DMS79 (cell line): ENCODE results near the gene SLITRK2.

ENCODE experiments used
- DNase-seq: peaks from one replicate; lab custom pipeline; 2025; lab: John Stamatoyannopoulos, UW

The SLITRK2 gene

DNA sequence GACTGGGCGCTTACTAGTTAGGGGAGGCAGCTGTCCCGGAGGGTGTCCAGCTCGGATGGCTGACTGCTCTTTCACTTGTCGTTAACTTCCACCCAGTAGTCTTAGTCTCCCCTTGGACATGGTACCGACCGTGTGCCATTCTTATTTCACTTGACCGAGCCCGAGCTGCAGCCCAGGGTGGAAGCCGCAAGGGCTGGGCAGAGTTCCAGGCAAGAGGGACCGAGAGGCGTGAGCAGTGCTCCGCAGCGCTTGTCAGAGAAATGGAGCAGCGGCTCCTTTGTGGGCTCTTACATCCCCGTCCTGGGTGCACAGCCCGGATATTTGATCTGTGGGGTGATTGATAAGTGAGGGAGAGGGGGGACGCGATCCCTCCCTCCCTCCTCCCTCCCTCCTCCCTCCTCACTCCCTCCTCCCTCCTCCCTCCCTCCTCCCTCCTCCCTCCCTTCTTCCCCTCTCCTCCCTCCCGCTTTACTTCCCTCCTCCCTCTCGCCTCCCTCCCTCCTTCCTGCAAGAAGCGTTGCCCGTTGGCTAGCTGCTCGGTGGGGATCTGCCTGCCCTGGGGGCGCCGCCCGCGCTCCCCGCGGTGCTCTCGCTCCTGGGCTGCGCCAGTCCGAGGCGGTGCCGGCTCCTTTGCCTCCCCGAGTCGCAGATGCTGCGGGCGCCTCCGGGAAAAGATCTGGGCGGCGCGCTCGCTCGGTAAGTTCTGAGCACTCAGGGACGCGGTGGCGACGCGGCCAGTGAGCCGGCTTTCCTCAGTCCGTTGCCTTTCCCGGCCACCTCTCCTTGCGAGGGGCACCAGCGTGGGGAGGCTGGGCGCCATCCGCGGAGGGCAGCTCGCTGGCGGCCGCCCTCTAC is at the start of gene SLITRK2:
SLITRK2 (plus strand) TSS at position 499 of the 855 bp plus-strand sequence. CDS start 4,597 bp downstream, outside the sequence.
- DNase-seq = no peak

DNA sequence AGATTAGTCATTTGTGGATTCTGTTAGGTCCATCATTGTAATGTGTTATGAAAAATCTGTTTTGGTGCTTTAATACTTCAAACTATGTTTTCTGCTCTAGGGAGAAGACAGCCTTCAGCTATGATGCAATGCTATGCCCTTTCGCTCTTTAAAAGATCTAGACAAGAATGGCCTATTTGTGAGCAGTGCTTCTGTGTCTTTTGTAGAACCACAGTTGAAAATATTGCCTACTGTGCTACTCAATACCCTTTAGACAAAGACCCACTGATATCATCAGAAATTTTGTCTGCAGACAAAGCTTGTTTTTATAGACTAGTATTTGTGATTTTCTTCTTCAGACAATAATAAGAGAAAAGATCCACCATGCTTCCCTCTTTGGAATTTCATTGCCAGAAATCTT is 44.6 kb upstream of the SLITRK2 start:
- no peak for DNase-seq

DNA sequence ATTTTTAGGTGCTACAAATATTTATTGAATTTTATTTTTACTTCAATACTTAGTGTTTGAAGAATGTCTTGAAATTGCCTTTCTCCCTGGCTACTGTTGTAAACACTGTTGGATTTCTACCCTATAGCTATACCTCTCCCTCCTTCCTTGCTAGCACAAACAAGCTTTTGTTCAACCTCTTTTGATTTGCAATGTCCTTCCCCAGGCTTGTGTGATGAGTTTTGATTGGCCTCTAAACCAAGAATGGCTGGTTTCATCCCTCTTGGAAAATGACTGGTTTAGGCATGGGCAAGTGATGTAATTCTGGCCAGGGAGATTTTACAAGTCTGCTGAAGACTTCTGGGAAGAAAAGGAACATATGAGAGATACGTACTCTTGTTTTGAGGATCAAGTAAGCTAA is 25.3 kb upstream of the SLITRK2 start:
- no peak for DNase-seq

DNA sequence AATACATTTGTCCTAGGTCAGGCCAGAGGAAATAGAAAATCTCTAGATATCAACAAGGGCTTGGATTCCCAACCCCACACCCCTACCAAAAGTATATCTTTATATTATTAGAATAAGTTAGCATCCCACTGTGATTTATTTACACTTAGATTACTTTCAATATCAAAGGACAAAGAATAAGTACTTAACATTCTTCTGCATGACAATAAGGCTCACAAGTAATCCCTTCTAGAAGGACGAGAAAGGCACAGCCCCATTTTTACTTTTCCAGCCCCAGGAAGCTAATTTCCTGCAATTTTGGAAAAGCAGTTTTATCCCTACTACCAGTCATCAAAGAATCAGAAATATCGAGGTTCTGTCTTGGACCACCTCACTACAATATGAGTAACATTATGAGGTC is 14.1 kb upstream of the SLITRK2 start:
- DNase-seq = no peak

DNA sequence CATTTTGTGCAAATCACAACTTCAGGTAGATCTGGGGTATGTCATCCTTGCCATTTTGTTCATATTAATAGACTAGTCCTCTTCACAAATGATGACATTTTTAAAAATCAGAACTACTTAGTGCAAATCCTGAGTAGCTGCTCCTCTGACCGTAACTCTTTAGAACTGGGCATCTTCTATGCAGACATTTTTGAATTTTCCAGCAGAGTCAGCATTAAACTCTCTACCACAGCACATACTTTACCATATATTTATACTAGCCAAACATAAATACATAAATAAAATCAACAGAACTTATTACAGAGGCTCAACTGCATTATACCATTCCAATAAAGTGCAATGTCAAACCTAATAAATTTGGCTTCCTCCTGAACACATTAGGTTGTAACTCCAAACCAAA is 4.5 kb upstream of the SLITRK2 start:
- no peak for DNase-seq

- no peak for DNase-seq
Measured at GRCh38 chrX:145816601-145817315, 871 bp upstream of the SLITRK2 start.

- DNase-seq = no peak
Measured at GRCh38 chrX:145818186-145819113, 821 bp downstream of the SLITRK2 start.

GRCh38 chrX:145820825-145821224 is 3.2 kb downstream of the SLITRK2 start:
- no peak for DNase-seq

DNA sequence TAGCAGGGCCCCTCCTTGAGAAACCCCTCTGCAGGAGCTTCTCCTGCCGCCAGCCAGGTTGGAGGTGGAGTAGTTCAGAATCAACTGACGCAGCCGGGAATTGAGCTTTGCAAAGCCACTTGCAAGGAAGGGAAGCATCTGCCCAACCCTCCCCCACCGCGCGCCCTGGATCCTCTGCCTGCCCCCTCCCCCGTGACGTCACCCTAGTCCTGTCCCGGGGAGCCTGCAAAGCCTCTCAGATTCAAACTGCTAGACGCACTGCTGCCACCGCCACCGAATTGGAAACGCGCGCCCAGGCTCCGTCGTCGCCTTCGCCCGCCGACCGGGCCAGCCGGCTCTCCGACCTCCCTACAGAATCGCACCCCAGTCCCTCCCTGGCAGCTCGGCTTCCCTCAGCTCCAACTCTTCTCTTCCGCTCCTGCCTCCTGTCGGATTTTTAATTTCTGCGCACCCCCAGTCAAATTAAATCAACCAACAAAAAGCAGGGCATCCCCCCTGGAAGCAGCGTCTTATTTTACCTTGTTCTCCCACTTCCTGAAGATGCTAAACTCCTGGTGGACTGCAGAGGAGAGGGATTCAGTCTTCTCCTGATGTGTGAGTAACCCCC is 3.8 kb downstream of the SLITRK2 start:
- DNase-seq = no peak

GRCh38 chrX:145821898-145822571 is 4.4 kb downstream of the SLITRK2 start:
- DNase-seq = no peak

- DNase-seq = no peak
Measured at GRCh38 chrX:145823132-145823531, 5.5 kb downstream of the SLITRK2 start.

DNA sequence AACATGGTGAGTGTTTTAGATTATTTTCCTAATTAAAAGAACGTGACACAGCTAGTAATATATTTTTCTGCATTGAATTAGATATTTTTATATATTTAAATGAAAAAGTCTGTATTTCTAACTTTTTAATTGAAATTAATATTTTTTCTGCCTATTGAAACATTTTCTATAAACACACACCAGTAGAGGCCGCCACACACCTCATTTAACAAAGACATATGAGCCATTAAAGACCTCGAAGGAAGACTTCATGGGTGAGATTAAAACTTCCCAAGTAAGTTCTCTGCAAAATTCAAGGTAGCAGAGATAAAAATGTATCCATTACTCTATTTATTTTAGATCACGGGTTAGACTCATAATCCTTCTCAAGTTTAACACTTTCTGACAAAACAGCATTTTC is 8.3 kb downstream of the SLITRK2 start:
- DNase-seq = no peak

DNA sequence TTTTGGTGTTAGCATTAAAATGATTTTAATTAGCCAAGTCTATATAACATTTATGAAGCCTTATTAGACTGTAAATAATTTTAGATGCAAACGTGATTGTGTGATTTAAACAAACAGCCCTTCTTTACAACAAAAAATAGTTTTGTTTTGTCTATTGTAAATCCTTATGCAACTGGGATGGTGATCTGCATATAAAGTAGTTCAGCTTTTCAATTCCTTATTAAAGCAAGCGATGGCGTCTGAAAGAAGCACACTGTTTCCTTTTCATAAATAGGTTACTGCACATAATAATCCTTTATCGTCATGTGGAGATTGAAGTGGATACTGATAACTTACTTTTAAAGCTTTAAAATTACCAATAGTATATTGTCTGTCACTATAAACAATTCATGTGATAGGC is 8.8 kb downstream of the SLITRK2 start:
- no peak for DNase-seq

DNA sequence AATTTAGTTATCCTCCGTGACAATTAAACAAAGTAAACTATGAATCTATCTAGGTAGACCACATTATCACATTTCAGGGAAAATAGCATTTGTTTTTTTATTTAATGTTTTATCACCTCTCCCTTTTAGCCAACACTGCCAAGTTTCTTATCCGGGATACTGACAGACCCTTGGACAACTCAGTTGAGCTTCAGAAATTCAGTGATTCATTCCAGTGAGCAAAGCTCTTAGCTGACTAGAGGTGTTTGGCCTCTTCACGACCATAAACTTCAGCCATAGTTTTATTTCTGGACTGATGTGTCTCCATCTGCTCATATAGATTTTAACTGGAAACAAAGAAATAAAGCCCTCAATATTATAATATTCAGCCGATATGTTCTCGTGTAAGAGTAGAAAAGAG is 15.2 kb downstream of the SLITRK2 start:
- no peak for DNase-seq

GRCh38 chrX:145840531-145840930 is 22.9 kb downstream of the SLITRK2 start:
- DNase-seq = no peak

DNA sequence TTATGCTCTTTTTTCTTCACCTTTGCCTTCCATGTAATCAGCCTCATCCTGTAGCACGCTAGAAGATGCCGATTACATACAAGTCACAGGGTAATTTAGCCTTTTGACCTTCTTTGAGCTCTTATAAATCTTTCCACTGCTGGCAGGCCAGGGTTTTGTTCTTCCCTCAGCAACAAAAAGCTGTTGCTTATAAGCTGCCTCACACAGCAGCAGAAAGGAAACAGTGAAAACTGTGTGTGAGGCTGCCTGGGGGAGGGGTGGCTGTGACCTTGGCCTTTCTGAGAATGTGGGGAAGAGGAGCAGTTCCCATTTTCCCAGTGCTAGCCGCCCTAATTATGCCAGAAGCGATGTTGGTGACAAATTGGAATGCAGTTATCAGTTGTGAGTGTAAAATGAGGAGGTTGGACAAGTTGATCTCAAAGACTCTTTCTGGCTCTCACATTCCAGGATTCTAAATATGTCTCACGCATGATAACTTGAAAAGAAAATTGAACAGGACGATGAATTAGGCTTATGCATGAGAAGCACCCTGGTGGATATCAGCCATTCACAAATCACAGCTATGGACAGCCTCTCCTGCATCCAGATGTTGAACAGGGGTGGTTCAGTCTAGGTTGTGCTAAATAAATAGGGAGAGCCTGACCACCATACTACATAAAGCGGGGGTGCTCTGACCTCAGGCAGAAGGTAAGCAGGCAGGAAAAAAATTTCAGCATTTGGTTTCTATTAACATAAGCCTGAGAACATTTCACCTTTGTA is 25.7 kb downstream of the SLITRK2 start:
- no peak for DNase-seq

DNA sequence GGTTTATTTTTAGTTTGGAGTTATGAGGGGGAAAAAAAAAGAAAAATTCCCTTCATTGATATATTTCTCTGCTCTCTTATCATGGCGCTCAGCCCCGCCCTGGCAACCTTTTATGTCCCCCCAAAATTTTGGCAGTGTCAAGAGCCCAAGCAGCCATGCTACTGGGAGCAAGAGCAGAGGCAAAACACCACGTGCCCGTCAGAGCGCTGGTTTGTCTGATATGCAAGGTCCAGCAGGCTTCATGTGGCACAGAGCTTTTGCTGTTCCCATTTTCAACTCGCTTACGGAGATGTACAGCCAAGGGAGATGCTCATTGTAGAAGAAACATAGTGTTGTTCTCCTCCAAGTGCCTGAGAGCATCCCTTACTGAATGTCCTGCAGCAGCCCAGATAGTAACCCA is 27.3 kb downstream of the SLITRK2 start:
- DNase-seq = no peak

GRCh38 chrX:145848448-145848847 is 30.8 kb downstream of the SLITRK2 start:
- no peak for DNase-seq

GRCh38 chrX:145848857-145849256 is 31.2 kb downstream of the SLITRK2 start:
- DNase-seq = no peak

- no peak for DNase-seq
Measured at GRCh38 chrX:145853181-145853580, 35.6 kb downstream of the SLITRK2 start.

DNA sequence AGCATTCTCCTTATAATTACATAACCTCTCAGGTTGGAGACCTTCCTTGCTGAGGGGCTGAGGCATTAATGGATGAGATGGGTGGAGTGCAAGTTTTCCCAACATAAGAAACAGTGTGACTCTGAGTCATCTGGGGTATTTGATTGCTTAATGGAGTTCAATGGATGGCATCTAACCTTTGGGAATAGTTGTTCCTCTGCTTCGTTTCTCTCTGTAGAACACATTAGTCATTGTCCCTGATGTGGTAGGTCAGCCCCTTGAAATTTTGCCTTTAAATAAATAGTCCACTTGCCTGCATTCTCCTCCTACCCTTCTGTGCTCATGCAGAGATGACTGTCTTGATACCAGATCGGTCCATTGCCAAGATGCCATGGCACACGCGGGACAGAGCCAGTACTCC is 38.6 kb downstream of the SLITRK2 start:
- DNase-seq = no peak
